SK-N-SH treated with all-trans-retinoic acid at 6 μM for 48 hours (cell line): ENCODE data around the gene UGT1A5.

Experiments used
- ATAC-seq: fragments of 200-7000 bp; cut with Tn5 transposase; 3 replicates; pipeline ENCODE4 v1.9.1; 2020; ENCODE audit warnings: mild to moderate bottlenecking, moderate library complexity
- ARNTL ChIP-seq: fragments of 450-650 bp; formaldehyde crosslinking; IDR thresholded peaks from 2 replicates; pipeline ENCODE4 v1.5.0; 2020; ENCODE audit warnings: low read depth, mild to moderate bottlenecking, moderate library complexity, borderline replicate concordance
- BACH2 ChIP-seq: fragments of 250-450 bp; sonication (Bioruptor Pico); IDR thresholded peaks from 2 replicates; pipeline ENCODE4 v1.9.0; 2021; ENCODE audit warnings: mild to moderate bottlenecking, borderline replicate concordance
- CSDC2 ChIP-seq: fragments of 250-450 bp; sonication (Bioruptor Pico); IDR thresholded peaks from 2 replicates; pipeline ENCODE4 v1.5.0; 2020; ENCODE audit warnings: mild to moderate bottlenecking, moderate library complexity
- CSRNP3 ChIP-seq: fragments of 250-450 bp; sonication (Bioruptor Pico); IDR thresholded peaks from 2 replicates; pipeline ENCODE4 v1.5.1; 2021; ENCODE audit warnings: mild to moderate bottlenecking, moderate library complexity
- ESRRG ChIP-seq: fragments of 250-450 bp; sonication (Bioruptor Pico); IDR thresholded peaks from 2 replicates; pipeline ENCODE4 v1.6.1; 2021; ENCODE audit warnings: mild to moderate bottlenecking
- GLIS3 ChIP-seq: fragments of 250-450 bp; sonication (Bioruptor Pico); IDR thresholded peaks from 2 replicates; pipeline ENCODE4 v1.5.0; 2020; ENCODE audit warnings: mild to moderate bottlenecking, moderate library complexity
- OSR1 ChIP-seq: fragments of 250-450 bp; sonication (Bioruptor Pico); IDR thresholded peaks from 2 replicates; pipeline ENCODE4 v1.8.0; 2022; ENCODE audit warnings: moderate library complexity, mild to moderate bottlenecking, inconsistent platforms
- PPARA ChIP-seq: fragments of 250-450 bp; sonication (Bioruptor Pico); IDR thresholded peaks from 2 replicates; pipeline ENCODE4 v1.5.0; 2020; ENCODE audit warnings: mild to moderate bottlenecking, borderline replicate concordance
- RARB ChIP-seq: fragments of 250-450 bp; sonication (Bioruptor Pico); IDR thresholded peaks from 2 replicates; pipeline ENCODE4 v1.8.0; 2021; ENCODE audit warnings: mild to moderate bottlenecking, moderate library complexity
- SNAI2 ChIP-seq: fragments of 250-450 bp; sonication (Bioruptor Pico); IDR thresholded peaks from 2 replicates; pipeline ENCODE4 v1.5.0; 2020; ENCODE audit warnings: mild to moderate bottlenecking, moderate library complexity
- TCF4 ChIP-seq: fragments of 250-450 bp; sonication (Bioruptor Pico); IDR thresholded peaks from 2 replicates; pipeline ENCODE4 v1.8.0; 2021; ENCODE audit warnings: mild to moderate bottlenecking, moderate library complexity, borderline replicate concordance
- TOX ChIP-seq: fragments of 250-450 bp; sonication (Bioruptor Pico); IDR thresholded peaks from 2 replicates; pipeline ENCODE4 v1.8.0; 2021; ENCODE audit warnings: mild to moderate bottlenecking, moderate library complexity, borderline replicate concordance
- ZC3H10 ChIP-seq: fragments of 250-450 bp; sonication (Bioruptor Pico); IDR thresholded peaks from 2 replicates; pipeline ENCODE4 v1.5.1; 2021; ENCODE audit warnings: mild to moderate bottlenecking, moderate library complexity
- ZFP3 ChIP-seq: fragments of 250-450 bp; sonication (Bioruptor Pico); IDR thresholded peaks from 2 replicates; pipeline ENCODE4 v1.5.0; 2020; ENCODE audit warnings: mild to moderate bottlenecking, moderate library complexity
- ZFP30 ChIP-seq: fragments of 450-650 bp; formaldehyde crosslinking; IDR thresholded peaks from 2 replicates; pipeline ENCODE4 v1.5.0; 2022; ENCODE audit warnings: mild to moderate bottlenecking, moderate library complexity
- ZNF565 ChIP-seq: fragments of 450-650 bp; formaldehyde crosslinking; conservative IDR thresholded peaks from 2 replicates; pipeline ENCODE4 v1.5.0; 2020; ENCODE audit warnings: low read depth, mild to moderate bottlenecking, moderate library complexity
- ZNF70 ChIP-seq: fragments of 450-650 bp; formaldehyde crosslinking; IDR thresholded peaks from 2 replicates; pipeline ENCODE4 v1.5.0; 2020; ENCODE audit warnings: mild to moderate bottlenecking, moderate library complexity
- ZNF8 ChIP-seq: fragments of 450-650 bp; formaldehyde crosslinking; IDR thresholded peaks from 2 replicates; pipeline ENCODE4 v1.5.0; 2020; ENCODE audit warnings: mild to moderate bottlenecking, moderate library complexity
- TF ChIP-seq, protein P1 (sequence below): fragments of 250-450 bp; sonication (Bioruptor Pico); IDR thresholded peaks from 2 replicates; pipeline ENCODE4 v1.5.0; 2020; ENCODE audit warnings: mild to moderate bottlenecking, moderate library complexity
- TF ChIP-seq, protein P2 (sequence below): fragments of 250-450 bp; sonication (Bioruptor Pico); IDR thresholded peaks from 2 replicates; pipeline ENCODE4 v1.8.0; 2021; ENCODE audit warnings: low read depth, mild to moderate bottlenecking, moderate library complexity, borderline replicate concordance
- TF ChIP-seq, protein P3 (sequence below): fragments of 250-450 bp; sonication (Bioruptor Pico); IDR thresholded peaks from 2 replicates; pipeline ENCODE4 v1.5.1; 2020; ENCODE audit warnings: low read depth, mild to moderate bottlenecking, moderate library complexity

Gene UGT1A5

GRCh38 chr2:233793465-233794127 is 80.9 kb downstream of the UGT1A5 start:
- no peak for ATAC-seq
- no peak for TF ChIP-seq GLIS3 (CRISPR knock-in tag)
- no peak for TF ChIP-seq PPARA (CRISPR knock-in tag)
- TF ChIP-seq TCF4 (CRISPR knock-in tag): no peak
- no peak for TF ChIP-seq ESRRG
- TF ChIP-seq, protein P1, sequence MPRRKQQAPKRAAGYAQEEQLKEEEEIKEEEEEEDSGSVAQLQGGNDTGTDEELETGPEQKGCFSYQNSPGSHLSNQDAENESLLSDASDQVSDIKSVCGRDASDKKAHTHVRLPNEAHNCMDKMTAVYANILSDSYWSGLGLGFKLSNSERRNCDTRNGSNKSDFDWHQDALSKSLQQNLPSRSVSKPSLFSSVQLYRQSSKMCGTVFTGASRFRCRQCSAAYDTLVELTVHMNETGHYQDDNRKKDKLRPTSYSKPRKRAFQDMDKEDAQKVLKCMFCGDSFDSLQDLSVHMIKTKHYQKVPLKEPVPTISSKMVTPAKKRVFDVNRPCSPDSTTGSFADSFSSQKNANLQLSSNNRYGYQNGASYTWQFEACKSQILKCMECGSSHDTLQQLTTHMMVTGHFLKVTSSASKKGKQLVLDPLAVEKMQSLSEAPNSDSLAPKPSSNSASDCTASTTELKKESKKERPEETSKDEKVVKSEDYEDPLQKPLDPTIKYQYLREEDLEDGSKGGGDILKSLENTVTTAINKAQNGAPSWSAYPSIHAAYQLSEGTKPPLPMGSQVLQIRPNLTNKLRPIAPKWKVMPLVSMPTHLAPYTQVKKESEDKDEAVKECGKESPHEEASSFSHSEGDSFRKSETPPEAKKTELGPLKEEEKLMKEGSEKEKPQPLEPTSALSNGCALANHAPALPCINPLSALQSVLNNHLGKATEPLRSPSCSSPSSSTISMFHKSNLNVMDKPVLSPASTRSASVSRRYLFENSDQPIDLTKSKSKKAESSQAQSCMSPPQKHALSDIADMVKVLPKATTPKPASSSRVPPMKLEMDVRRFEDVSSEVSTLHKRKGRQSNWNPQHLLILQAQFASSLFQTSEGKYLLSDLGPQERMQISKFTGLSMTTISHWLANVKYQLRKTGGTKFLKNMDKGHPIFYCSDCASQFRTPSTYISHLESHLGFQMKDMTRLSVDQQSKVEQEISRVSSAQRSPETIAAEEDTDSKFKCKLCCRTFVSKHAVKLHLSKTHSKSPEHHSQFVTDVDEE (CRISPR knock-in tag): no peak
- TF ChIP-seq ZNF565: no peak
- TF ChIP-seq SNAI2: no peak
- TF ChIP-seq ZNF8 (CRISPR knock-in tag): no peak
- TF ChIP-seq, protein P2, sequence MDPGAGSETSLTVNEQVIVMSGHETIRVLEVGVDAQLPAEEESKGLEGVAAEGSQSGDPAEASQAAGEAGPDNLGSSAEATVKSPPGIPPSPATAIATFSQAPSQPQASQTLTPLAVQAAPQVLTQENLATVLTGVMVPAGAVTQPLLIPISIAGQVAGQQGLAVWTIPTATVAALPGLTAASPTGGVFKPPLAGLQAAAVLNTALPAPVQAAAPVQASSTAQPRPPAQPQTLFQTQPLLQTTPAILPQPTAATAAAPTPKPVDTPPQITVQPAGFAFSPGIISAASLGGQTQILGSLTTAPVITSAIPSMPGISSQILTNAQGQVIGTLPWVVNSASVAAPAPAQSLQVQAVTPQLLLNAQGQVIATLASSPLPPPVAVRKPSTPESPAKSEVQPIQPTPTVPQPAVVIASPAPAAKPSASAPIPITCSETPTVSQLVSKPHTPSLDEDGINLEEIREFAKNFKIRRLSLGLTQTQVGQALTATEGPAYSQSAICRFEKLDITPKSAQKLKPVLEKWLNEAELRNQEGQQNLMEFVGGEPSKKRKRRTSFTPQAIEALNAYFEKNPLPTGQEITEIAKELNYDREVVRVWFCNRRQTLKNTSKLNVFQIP (CRISPR knock-in tag): no peak
- no peak for TF ChIP-seq ZC3H10
- no peak for TF ChIP-seq OSR1 (CRISPR knock-in tag)
- TF ChIP-seq ARNTL (CRISPR knock-in tag): no peak
- TF ChIP-seq RARB: no peak
- no peak for TF ChIP-seq BACH2

DNA sequence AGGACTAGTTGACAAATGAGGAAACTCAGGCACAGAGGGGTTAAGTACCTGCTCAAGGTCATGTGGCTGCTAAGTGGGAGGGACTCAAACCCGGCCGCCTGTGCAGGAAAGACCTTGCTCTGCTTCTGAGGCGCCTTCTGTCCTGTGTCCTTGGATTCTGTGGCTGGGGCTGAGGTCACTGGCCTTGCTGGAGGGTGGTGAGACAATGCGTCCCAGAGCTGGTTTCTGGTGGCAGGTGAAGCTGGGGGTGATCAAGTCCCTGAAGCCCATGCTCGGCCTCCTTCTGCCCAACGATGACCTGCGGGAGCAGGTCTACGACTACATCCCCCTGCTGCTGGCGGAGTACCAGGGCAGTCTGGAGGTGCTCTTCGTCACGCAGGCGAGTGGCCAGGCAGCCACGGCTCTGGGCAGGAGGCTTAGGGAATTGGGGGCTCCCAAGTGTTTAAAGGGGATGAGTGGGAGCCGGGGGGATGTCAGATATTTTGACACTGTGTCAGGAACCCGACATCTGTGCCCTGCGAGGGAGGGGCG is 81.5 kb downstream of the UGT1A5 start:
- no peak for TF ChIP-seq ZFP3
- no peak for TF ChIP-seq OSR1 (CRISPR knock-in tag)
- TF ChIP-seq ZNF565: no peak
- no peak for TF ChIP-seq TOX
- TF ChIP-seq, protein P3, sequence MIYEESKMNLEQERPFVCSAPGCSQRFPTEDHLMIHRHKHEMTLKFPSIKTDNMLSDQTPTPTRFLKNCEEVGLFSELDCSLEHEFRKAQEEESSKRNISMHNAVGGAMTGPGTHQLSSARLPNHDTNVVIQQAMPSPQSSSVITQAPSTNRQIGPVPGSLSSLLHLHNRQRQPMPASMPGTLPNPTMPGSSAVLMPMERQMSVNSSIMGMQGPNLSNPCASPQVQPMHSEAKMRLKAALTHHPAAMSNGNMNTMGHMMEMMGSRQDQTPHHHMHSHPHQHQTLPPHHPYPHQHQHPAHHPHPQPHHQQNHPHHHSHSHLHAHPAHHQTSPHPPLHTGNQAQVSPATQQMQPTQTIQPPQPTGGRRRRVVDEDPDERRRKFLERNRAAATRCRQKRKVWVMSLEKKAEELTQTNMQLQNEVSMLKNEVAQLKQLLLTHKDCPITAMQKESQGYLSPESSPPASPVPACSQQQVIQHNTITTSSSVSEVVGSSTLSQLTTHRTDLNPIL (CRISPR knock-in tag): no peak
- TF ChIP-seq, protein P1 (CRISPR knock-in tag): no peak
- no peak for TF ChIP-seq ZNF70 (CRISPR knock-in tag)
- no peak for TF ChIP-seq ESRRG
- no peak for TF ChIP-seq ZFP30
- no peak for TF ChIP-seq ZNF8 (CRISPR knock-in tag)
- no peak for TF ChIP-seq TCF4 (CRISPR knock-in tag)
- TF ChIP-seq ZC3H10: no peak
- no peak for ATAC-seq

- ATAC-seq: no peak
- no peak for TF ChIP-seq ZFP30
- no peak for TF ChIP-seq RARB
- no peak for TF ChIP-seq ZNF70 (CRISPR knock-in tag)
- no peak for TF ChIP-seq TOX
- no peak for TF ChIP-seq ARNTL (CRISPR knock-in tag)
- TF ChIP-seq ZNF565: no peak
- TF ChIP-seq, protein P1 (CRISPR knock-in tag): no peak
- no peak for TF ChIP-seq ZFP3
- TF ChIP-seq OSR1 (CRISPR knock-in tag): no peak
- TF ChIP-seq, protein P3 (CRISPR knock-in tag): no peak
- no peak for TF ChIP-seq GLIS3 (CRISPR knock-in tag)
- no peak for TF ChIP-seq CSRNP3 (CRISPR knock-in tag)
- TF ChIP-seq CSDC2 (CRISPR knock-in tag): no peak
- TF ChIP-seq ESRRG: no peak
- TF ChIP-seq SNAI2: no peak
- no peak for TF ChIP-seq TCF4 (CRISPR knock-in tag)
These were observed 83.0 kb downstream of the UGT1A5 start for GRCh38 chr2:233795735-233796171.
